Neural cell (in vitro differentiated cells): ENCODE results near the gene TNFAIP8L3. TPM values are rescaled to one million over a fixed set of nuclear protein-coding genes. Genes with fewer than 3 reads are reported as not detected.

Experiments
- H2AFZ ChIP-seq: fragments of 200-600, 300-800 bp; sonication (generic), shearing (Covaris generic); 2 replicates; pipeline ENCODE4 v1.6.0; 2014; ENCODE audit warnings: low read depth, mild to moderate bottlenecking, antibody characterized with exemption, low read length, moderate library complexity
- H3F3A ChIP-seq: fragments of 200-600 bp; shearing (Covaris generic); 2 replicates; pipeline ENCODE4 v1.6.1; 2016; ENCODE audit warnings: mild to moderate bottlenecking, moderate library complexity, mixed read lengths, antibody characterized with exemption, low read length; ENCODE audit not compliant: insufficient read depth, poor library complexity, severe bottlenecking
- H3K27ac ChIP-seq: fragments of 200-600, 300-800 bp; sonication (generic), shearing (Covaris generic); 2 replicates; pipeline ENCODE4 v1.5.1; 2014; ENCODE audit warnings: mild to moderate bottlenecking, low read length, moderate library complexity
- H3K27me3 ChIP-seq: fragments of 300-800, 200-600 bp; sonication (generic), shearing (Covaris generic); 2 replicates; pipeline ENCODE4 v1.6.0; 2014; ENCODE audit warnings: mild to moderate bottlenecking, low read depth, low read length, moderate library complexity; ENCODE audit not compliant: insufficient read depth
- H3K36me3 ChIP-seq: fragments of 300-800, 200-600 bp; sonication (generic), shearing (Covaris generic); 2 replicates; pipeline ENCODE4 v1.5.1; 2014; ENCODE audit warnings: mild to moderate bottlenecking, antibody characterized with exemption, low read length, moderate library complexity; ENCODE audit not compliant: insufficient read depth
- H3K4me2 ChIP-seq: fragments of 300-800, 200-600 bp; sonication (generic), shearing (Covaris generic); 2 replicates; pipeline ENCODE4 v1.6.0; 2014; ENCODE audit warnings: mild to moderate bottlenecking, low read length
- H3K4me3 ChIP-seq: fragments of 300-800, 200-600 bp; sonication (generic), shearing (Covaris generic); 2 replicates; pipeline ENCODE4 v1.5.1; 2014; ENCODE audit warnings: mild to moderate bottlenecking, low read length, moderate library complexity
- H3K79me2 ChIP-seq: fragments of 200-600 bp; shearing (Covaris generic); replicated peaks from 2 replicates; pipeline ENCODE4 v1.6.0; 2014; ENCODE audit warnings: mild to moderate bottlenecking, low read length, moderate library complexity; ENCODE audit not compliant: insufficient read depth
- H3K9ac ChIP-seq: fragments of 300-800, 200-600 bp; sonication (generic), shearing (Covaris generic); 2 replicates; pipeline ENCODE4 v1.6.1; 2016; ENCODE audit warnings: mild to moderate bottlenecking, low read length, mixed read lengths
- H3K9me2 ChIP-seq: fragments of 200-600 bp; shearing (Covaris generic); 2 replicates; pipeline ENCODE4 v1.6.1; 2016; ENCODE audit warnings: mild to moderate bottlenecking, low read length, mixed read lengths; ENCODE audit not compliant: insufficient read depth
- H3K9me3 ChIP-seq: fragments of 200-600, 300-800 bp; sonication (generic), shearing (Covaris generic); 2 replicates; pipeline ENCODE4 v1.6.1; 2016; ENCODE audit warnings: mild to moderate bottlenecking, mixed run types, low read length, moderate library complexity, mixed read lengths
- H4K20me1 ChIP-seq: fragments of 200-600 bp; shearing (Covaris generic); 2 replicates; pipeline ENCODE4 v1.6.1; 2016; ENCODE audit warnings: mild to moderate bottlenecking, mixed run types; ENCODE audit not compliant: insufficient read depth
- CTCF ChIP-seq: fragments of 450-650 bp; IDR thresholded peaks from 2 replicates; pipeline ENCODE4 v1.5.1; 2014; ENCODE audit warnings: antibody characterized with exemption, mild to moderate bottlenecking, moderate library complexity; ENCODE audit not compliant: poor library complexity, severe bottlenecking
- EP300 ChIP-seq: fragments of 450-650 bp; conservative IDR thresholded peaks from 2 replicates; pipeline ENCODE4 v1.6.1; 2014; ENCODE audit warnings: antibody characterized with exemption, mild to moderate bottlenecking, moderate library complexity; ENCODE audit not compliant: poor library complexity, severe bottlenecking
- EZH2 ChIP-seq: fragments of 200-600, 300-800 bp; shearing (Covaris generic), sonication (generic); IDR thresholded peaks from 2 replicates; pipeline ENCODE4 v1.6.1; 2014; ENCODE audit warnings: antibody characterized with exemption, low read length, borderline replicate concordance, mild to moderate bottlenecking; ENCODE audit not compliant: insufficient read depth, poor library complexity, severe bottlenecking
- MXI1 ChIP-seq: fragments of 450-650 bp; conservative IDR thresholded peaks from 2 replicates; pipeline ENCODE4 v1.6.1; 2014; ENCODE audit warnings: antibody characterized with exemption, mild to moderate bottlenecking; ENCODE audit not compliant: poor library complexity, severe bottlenecking
- POLR2AphosphoS5 ChIP-seq: IDR thresholded peaks from 2 replicates; pipeline ENCODE4 v1.6.1; 2012
- RAD21 ChIP-seq: fragments of 450-650 bp; conservative IDR thresholded peaks from 2 replicates; pipeline ENCODE4 v1.6.1; 2014; ENCODE audit warnings: antibody characterized with exemption, mild to moderate bottlenecking, moderate library complexity
- REST ChIP-seq: IDR thresholded peaks from 2 replicates; pipeline ENCODE4 v1.6.1; 2012; ENCODE audit warnings: borderline replicate concordance
- SMC3 ChIP-seq: fragments of 450-650 bp; conservative IDR thresholded peaks from 2 replicates; pipeline ENCODE4 v1.6.1; 2014; ENCODE audit warnings: antibody characterized with exemption, mild to moderate bottlenecking, moderate library complexity; ENCODE audit not compliant: poor library complexity
- TAF1 ChIP-seq: IDR thresholded peaks from 2 replicates; pipeline ENCODE4 v1.6.1; 2012; ENCODE audit warnings: low read depth
- polyA plus RNA-seq: library from polyadenylated mRNA; depleted of rRNA; stranded (reverse); fragments of >200 nt; gene quantifications from 2 replicates; pipeline ENCODE4 v1.2.3, GENCODE V29; 2014

The TNFAIP8L3 gene
- polyA plus RNA-seq, 1 donor from 2014 or later = 0.16 TPM

- Histone ChIP-seq H3K27me3 (no peaks in the 10 kb centered on the region), H3K36me3 (no peaks in the 10 kb centered on the region), H3F3A (no peaks in the 10 kb centered on the region), H3K79me2 (no peaks in the 10 kb centered on the region), H3K4me3 (no peak overlapping the region), H3K27ac (no peak overlapping the region), H3K4me2 (no peak overlapping the region), H4K20me1 (no peaks in the 10 kb centered on the region), H3K9me2 (no peaks in the 10 kb centered on the region), H2AFZ (no peak overlapping the region), H3K9ac (no peak overlapping the region), H3K9me3 (no peaks in the 10 kb centered on the region)
- TF ChIP-seq SMC3 (peak; percentile 1), TAF1 (no peak)
These were observed 38.5 kb upstream of the TNFAIP8L3 start for GRCh38 chr15:51133140-51133765.

GRCh38 chr15:51132384-51133139, 37.9 kb upstream of the TNFAIP8L3 start:
- Histone ChIP-seq H3K27me3 (no peaks in the 10 kb centered on the region), H4K20me1 (no peaks in the 10 kb centered on the region), H2AFZ (no peak overlapping the region), H3K9me2 (no peaks in the 10 kb centered on the region), H3K9me3 (no peaks in the 10 kb centered on the region), H3K9ac (no peak overlapping the region), H3K4me2 (no peak overlapping the region), H3K27ac (no peak overlapping the region), H3K4me3 (no peak overlapping the region), H3K79me2 (no peaks in the 10 kb centered on the region), H3F3A (no peaks in the 10 kb centered on the region), H3K36me3 (no peaks in the 10 kb centered on the region)
- TF ChIP-seq CTCF = peak; percentile 54
- TF ChIP-seq RAD21 = peak; percentile 34
- TF ChIP-seq SMC3 = peak; percentile 34
- no peak for TF ChIP-seq EZH2

- H3K27me3 ChIP-seq = no peaks in the 10 kb centered on the region
- no peaks in the 10 kb centered on the region for H3F3A ChIP-seq
- H3K9me3 ChIP-seq = no peaks in the 10 kb centered on the region
- H2AFZ ChIP-seq = no peak overlapping the region
- no peaks in the 10 kb centered on the region for H3K36me3 ChIP-seq
- H3K79me2 ChIP-seq = no peaks in the 10 kb centered on the region
- H3K9ac ChIP-seq = no peak overlapping the region
- TF ChIP-seq POLR2AphosphoS5 (no peak), SMC3 (no peak), MXI1 (no peak), RAD21 (no peak), EZH2 (no peak), EP300 (no peak), TAF1 (no peak), REST (no peak), CTCF (no peak)
- H3K4me3 ChIP-seq = no peak overlapping the region
- no peaks in the 10 kb centered on the region for H3K9me2 ChIP-seq
- no peak overlapping the region for H3K4me2 ChIP-seq
- H4K20me1 ChIP-seq = no peaks in the 10 kb centered on the region
- no peak overlapping the region for H3K27ac ChIP-seq
These were observed 37.0 kb upstream of the TNFAIP8L3 start for GRCh38 chr15:51131596-51132290.
